Posterior vena cava (tissue), 2 donors: ENCODE results near the gene UNC50. TPM values are rescaled to one million over a fixed set of nuclear protein-coding genes. Genes with fewer than 3 reads are reported as not detected.

Experiments used
- DNase-seq: peaks from one replicate; pipeline ENCODE4 v3.0.0-alpha.2; 2020; ENCODE audit warnings: low spot score
- intact Hi-C, 2 donors: fragments of 100-400 bp; cut with DNase I; formaldehyde crosslinking; loops; one replicate each; pipeline versions ENCODE4 v1.14.1 to v1.14.2; 2022 to 2023
- long read RNA-seq, 2 donors: library from polyadenylated mRNA; unstranded; transcript quantifications; one replicate each; pipeline ENCODE4 v2.0.0, GENCODE V29; 2020 to 2021
- total RNA-seq, 2 donors: library from RNA; stranded (reverse); fragmentation: NEBNext Ultra II Directional; extraction: Animal tissue kit (Norgen Biotek cat#: 25700); gene quantifications; one replicate each; pipeline ENCODE4 v1.2.1, GENCODE V29; 2021
- donor health status: DM: yes; HTN: yes; CAD: no.
- donor health status: DM: yes; HTN: yes; CAD: no.

Gene UNC50, protein sequence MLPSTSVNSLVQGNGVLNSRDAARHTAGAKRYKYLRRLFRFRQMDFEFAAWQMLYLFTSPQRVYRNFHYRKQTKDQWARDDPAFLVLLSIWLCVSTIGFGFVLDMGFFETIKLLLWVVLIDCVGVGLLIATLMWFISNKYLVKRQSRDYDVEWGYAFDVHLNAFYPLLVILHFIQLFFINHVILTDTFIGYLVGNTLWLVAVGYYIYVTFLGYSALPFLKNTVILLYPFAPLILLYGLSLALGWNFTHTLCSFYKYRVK
- 10 to 100 TPM; 36.3 to 45.6 TPM for total RNA-seq
- long read RNA-seq, donor 1, transcript UNC50-201 (6 exons, 1,143 nt), result major isoform, 12 of 18 reads
- long read RNA-seq, donor 1, partial matches to known transcripts, result 1 of 18 reads
- long read RNA-seq, donor 1, other reads (novel, unspliced or antisense), result 4 of 18 reads
- long read RNA-seq, donor 2, transcript UNC50-201 (6 exons, 1,143 nt), result major isoform, 48 of 64 reads
- long read RNA-seq, donor 2, partial matches to known transcripts, result 0 of 64 reads
- long read RNA-seq, donor 2, other reads (novel, unspliced or antisense), result 13 of 64 reads

DNA sequence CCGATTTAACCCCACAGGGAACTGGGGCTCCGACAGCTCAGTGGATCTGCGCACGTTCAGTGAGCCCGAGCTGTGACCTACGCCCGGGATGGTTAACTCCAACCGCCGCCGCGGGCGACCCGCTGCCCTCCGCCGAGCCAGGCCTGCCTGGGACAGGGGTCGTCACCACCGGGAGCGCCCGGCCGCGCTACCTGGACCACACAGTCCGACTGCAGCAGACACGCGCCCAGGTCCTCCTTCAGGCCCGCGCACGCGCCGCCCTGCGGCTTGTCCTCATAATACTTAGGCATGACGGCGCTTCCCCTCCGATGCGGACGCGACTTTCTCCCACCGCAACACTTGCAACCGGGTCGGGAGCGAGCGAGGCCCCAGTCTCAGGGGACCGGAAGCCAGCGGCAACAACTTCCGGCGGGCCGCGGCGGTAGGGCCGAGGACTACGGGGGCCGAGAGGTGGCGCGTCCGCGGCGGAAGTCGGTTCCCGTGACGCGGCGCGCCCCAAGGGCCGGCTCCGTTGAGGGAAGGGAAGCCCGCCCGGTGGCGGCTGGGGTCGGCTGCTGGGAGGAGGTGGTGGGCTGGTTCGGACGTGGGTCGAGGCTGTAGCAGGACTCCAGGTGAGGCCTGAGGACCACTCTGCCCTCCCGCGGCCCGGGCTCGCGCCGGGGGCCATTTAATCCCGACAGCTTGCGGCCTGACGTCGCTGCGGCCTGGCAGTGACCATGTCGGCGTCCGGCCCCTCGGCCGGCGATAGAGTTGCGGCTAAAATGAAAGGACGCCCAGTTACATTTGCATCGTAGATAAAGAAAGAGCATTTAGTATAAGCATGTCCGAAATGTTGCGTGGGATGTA lies at the start of gene UNC50, which contains the start of gene COA5:
Gene UNC50 (plus strand): TSS at position 474 of the 846 bp plus-strand sequence. CDS start 1,171 bp downstream, outside the sequence.
Gene COA5 (minus strand): TSS at position 397 of the 846 bp plus-strand sequence. CDS start 107 bp downstream, at position 290.
- peak; percentile 98 for DNase-seq
- intact Hi-C loops, result loop anchor here (10.0 kb wide), 1 partner anchor 194 kb away; no protein-coding TSS in a partner anchor

DNA sequence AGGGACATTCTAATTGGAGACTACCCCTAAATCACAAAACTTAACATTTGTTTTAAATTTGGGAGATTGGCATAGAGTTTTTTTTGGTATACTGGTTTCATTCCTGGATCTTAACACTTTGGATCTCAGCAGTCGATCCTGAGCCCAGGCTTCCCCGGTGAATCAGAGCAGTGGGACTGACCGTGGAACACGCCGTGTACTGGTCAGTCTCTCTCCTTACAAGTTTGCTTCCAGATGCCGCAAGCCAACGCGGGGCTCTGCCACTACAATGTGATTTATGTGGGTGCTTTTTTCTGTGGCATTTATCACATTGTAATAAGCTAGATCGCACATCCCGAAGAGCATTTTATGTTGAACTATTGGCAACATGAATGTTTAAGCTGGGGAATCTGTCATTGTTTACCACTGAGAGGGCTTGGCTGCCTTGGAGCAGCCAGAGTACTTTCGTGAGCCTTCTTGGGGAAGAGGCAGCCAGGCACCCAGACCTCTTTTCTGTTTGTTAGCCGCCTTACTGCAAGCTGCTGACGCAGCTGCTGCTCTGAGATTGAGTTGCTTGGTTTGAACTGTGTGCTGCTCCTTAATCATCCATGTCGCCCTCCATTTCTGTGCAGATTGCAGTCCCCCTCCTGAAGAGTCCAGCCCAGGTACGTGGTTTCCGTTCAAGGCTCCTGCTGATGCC lies 49.4 kb upstream of the UNC50 start:
- peak; percentile 50 for DNase-seq
- intact Hi-C loops, result no loop called here

- no peak for DNase-seq
- intact Hi-C loops, result no loop called here
Measured at GRCh38 chr2:98559581-98559980, 48.8 kb upstream of the UNC50 start.

DNA sequence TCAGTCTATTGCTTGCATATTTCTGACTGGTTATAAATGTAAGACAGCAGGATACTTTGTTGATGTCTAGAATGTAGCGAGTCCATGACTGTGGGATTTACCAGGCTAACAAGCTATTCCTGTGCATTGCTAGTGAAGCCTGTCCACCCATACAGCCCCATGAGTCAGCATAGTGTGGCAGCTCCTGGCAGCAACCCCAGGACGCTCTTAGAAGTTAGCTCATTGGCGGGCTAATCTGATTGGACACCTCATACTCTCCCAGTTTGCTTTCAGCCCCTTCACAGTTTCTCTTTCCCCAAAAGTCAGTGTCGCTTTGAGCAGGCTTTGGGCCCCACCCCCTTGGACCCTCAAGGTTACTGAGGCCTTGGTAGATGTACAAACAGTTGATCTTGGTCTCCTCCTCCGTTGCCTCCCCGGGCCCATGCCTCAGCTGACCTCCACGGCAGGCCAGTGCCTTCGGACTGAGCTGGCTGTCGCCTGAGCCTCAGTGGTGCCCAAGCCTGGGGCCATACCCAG lies 48.1 kb upstream of the UNC50 start:
- no peak for DNase-seq
- intact Hi-C loops, result no loop called here

DNA sequence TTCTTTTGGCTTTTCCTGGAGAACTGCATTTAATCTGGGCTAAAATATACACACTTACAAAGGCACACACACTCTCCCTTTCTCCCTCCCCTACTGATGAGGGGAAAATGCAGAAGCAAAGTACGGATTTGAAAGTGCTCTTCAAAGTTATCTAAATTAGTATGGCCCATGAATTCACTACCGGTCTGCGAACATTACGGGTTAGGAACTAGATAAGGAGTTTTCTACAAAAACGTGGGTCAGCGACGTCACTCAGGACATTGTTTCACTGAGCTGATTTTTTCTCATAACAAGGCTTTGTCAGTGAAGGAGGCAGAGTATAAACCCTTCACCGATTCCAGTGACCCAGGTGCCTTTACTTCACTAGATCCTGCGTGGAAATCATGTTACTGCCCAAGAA lies 47.4 kb upstream of the UNC50 start:
- no peak for DNase-seq
- intact Hi-C loops, result no loop called here

GRCh38 chr2:98561902-98562695 lies 46.3 kb upstream of the UNC50 start:
- intact Hi-C loops, result no loop called here
- peak; percentile 80 for DNase-seq

- DNase-seq, result peak; percentile 66
- intact Hi-C loops, result no loop called here
Measured at GRCh38 chr2:98563394-98563793, 45.0 kb upstream of the UNC50 start.

GRCh38 chr2:98564541-98565132 lies 43.8 kb upstream of the UNC50 start:
- no peak for DNase-seq
- intact Hi-C loops, result no loop called here

DNA sequence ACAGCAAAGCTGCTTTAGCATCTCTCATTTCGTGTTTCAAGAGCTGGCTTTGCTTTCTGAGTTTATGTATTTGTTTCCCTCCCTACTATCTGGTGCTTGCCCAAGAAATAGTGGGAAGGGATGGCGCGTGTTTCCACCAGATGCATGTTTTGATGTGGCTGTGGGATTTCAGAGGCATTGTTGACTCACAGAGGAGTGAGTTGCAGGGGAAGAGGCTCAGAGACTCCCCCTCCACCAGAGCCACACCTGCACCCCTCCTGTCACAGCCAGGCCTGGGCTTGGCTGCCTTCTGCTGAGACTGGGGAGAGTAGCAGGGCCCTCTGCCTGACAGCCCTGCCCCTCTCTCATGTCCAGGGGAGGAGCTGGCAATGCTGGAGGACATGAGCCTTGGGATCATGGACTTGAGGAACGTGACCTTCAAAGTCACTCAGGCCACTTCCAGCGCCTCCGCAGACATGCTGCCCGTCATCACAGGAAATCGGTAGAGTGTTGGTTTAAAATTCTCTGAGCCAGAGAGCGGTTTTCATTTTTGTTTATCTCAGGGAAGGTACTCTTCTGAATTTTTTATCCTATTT lies 43.0 kb upstream of the UNC50 start:
- DNase-seq, result no peak
- intact Hi-C loops, result no loop called here

DNA sequence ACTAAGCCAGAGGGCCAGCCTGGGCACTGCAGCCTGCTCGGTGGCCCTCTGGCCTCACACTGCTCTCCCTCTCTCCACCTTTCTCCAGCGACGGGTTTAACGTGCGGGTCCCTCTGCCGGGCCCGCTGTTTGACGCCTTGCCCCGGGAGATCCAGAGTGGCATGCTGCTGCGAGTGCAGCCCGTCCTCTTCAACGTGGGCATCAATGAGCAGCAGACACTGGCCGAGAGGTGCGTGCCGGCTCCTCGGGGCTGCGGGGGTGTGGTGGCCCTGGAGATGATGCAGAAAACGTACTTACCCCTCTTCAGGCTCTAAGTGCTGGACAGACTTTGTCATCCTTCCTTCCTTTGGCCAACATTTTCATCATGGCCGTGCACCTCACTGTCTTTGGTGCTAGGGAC lies 42.4 kb upstream of the UNC50 start:
- intact Hi-C loops, result no loop called here
- no peak for DNase-seq

DNA sequence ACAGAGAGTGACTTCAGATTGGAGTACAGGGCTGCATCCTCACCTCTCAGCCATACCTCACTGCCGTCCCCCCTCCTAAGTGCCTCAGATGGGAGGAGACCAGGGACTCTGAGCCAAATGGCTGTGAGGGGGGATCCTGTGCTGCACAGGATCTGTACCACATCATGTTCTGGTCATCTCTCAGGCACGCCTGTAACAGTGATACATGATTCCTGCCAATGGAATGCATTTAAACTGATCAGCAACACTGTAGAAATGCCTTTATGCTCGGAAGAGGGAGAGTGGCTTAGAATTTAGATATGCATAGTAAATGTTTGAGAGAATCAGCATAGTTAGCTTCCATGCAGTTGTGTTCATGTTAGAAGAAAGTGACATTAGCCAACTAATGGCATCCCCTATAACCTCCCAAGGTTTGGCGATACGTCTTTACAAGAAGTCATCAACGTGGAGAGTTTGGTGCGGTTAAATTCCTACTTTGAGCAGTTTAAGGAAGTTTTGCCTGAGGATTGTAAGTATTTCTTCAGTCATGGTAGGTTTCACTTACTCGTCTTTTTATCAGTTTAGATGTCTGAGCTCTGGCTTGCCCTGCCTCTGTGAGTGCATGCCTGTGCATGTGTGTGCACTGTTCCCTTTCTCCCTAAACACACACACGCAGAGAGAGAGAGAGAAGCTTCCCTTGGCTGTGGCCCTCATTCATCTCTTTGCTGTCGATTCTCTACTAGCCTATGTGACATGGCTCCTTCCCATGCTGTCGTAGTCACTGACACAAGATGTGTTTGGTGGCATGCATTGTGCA lies 40.0 kb upstream of the UNC50 start:
- intact Hi-C loops, result no loop called here
- no peak for DNase-seq

DNA sequence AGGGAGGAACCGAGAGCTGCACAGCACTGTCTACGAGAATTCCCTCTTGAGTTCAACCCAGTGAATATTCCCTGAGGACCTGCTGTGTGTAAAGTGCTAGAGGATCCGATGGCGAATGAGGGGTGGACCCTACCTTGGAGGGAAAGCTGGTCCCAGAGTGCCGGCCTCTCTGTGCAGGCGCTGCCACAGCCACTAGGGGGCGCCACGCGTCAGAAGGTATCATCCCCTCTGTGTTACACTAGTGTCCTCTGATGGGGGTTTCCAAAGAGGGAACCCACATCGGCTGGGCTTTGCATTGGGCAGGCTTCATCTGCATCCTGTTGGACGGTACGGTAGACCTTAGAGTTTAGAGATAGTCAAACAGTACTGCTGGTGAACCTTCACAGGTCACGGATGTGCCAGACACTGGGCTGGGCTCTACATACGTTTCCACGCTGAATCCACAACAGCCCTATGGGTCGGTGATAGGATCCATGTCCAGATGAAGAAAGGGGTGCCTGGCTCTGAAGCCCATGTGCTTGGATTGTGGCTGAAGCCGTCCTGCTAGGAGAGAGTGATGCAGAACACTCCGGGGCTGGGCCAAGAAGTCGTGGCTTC lies 39.1 kb upstream of the UNC50 start:
- peak; percentile 88 for DNase-seq
- intact Hi-C loops, result no loop called here

DNA sequence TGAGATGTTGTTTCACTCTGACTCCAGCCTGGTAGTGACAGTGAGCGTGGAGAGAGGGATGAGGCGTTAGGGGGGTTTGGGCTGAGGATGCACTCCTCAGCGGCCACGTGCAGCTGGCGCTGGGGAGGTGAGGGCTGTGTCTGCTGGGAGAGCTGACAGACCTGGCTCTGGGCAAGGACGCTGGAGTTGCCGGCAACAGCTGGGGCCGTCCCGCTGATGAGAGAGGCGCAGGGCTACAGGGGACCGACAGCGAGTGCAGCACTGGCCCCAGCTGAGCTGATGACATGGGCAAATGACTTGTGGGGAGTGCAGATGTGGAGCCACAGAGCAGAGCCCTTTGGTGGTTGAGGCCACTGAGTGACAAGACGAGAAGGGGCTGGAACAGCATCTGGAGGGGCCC lies 38.5 kb upstream of the UNC50 start:
- DNase-seq, result no peak
- intact Hi-C loops, result no loop called here

GRCh38 chr2:98570356-98570755 lies 38.0 kb upstream of the UNC50 start:
- intact Hi-C loops, result no loop called here
- DNase-seq, result no peak

DNA sequence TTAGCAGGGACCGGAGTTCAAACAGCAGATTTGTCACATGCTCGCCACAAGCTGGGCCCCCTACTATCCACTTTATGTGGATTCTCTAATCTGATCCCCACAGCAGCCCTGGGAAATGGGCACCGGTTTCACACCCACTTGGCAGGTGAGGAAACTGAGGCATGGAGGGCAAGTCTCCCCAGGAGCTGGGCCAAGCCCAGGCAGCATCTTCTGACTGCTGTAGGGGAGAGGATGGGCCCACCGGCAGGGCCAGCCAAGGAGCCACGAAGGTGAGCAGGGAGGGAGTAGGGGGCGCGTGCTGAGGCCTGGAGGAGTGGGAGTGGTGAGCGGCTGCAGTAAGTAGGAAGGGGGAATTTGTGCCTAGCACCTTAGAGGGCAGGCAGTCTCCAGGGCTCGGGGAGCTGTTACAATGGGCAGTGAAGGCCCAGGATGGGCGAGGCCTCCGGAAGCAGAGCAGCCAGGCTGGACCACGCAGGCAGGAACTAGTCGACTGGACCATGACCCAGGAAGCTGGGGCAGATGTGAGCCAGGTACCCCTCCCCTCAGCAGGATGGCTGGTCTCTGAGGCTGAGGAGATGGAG lies 37.2 kb upstream of the UNC50 start:
- intact Hi-C loops, result no loop called here
- no peak for DNase-seq

DNA sequence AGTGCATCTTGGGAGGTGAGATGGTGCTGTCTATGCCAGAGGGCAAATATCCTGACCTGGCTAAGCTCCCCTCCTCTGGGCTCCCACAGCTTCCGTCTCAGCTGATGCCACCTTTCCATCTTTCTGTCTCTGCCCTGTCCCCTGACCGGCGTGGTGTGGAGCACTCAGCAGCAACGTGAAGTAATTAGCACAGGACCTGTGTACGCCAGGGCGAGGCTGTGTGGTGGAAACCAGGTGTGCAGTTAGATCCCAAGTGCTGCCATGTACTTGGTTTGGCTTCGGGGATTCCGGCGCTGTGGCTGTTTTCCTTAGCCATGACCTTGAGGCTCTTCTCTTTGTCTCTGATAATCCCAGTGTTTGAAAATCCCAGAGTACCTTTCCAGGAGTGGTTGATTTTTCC lies 36.6 kb upstream of the UNC50 start:
- intact Hi-C loops, result no loop called here

More for the DNA sequence above, 36.6 kb upstream of the UNC50 start:
- DNase-seq, result no peak
